DND-41 (cell line): ENCODE results near the gene ABI3BP.

Experiments
- EZH2 ChIP-seq: IDR thresholded peaks from 3 replicates; pipeline ENCODE4 v1.6.1; 2012; ENCODE audit warnings: borderline replicate concordance, low read depth, mild to moderate bottlenecking, moderate library complexity, low read length, inconsistent platforms; ENCODE audit not compliant: severe bottlenecking
- TF ChIP-seq, protein P1 (sequence below): IDR thresholded peaks from 2 replicates; pipeline ENCODE4 v1.5.1; 2012; ENCODE audit warnings: borderline replicate concordance, low read length, moderate library complexity, mild to moderate bottlenecking; ENCODE audit not compliant: poor library complexity, severe bottlenecking; ENCODE audit errors: extremely low read depth

DNA sequence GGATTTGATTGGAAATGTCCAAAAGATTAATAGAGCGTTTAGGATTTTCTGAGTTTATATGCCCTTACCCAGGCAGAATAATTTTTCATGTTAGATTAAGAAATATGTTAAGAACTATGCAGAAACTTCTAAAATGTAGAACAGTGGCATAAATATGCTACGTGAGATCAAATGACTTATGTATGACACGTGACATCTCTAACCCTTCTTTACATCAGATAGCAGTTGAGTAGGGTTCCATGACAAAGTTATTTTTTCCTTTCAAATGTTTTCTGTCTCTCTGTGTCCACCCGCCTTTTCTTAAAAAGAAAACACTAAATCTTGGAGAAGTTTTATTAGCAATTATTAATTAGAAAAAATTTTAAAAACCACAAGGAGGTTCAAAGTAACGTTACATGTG, 292.5 kb downstream of the ABI3BP start:
- TF ChIP-seq EZH2 = no peak
- TF ChIP-seq, protein P1, sequence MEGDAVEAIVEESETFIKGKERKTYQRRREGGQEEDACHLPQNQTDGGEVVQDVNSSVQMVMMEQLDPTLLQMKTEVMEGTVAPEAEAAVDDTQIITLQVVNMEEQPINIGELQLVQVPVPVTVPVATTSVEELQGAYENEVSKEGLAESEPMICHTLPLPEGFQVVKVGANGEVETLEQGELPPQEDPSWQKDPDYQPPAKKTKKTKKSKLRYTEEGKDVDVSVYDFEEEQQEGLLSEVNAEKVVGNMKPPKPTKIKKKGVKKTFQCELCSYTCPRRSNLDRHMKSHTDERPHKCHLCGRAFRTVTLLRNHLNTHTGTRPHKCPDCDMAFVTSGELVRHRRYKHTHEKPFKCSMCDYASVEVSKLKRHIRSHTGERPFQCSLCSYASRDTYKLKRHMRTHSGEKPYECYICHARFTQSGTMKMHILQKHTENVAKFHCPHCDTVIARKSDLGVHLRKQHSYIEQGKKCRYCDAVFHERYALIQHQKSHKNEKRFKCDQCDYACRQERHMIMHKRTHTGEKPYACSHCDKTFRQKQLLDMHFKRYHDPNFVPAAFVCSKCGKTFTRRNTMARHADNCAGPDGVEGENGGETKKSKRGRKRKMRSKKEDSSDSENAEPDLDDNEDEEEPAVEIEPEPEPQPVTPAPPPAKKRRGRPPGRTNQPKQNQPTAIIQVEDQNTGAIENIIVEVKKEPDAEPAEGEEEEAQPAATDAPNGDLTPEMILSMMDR = no peak
